NB4 (cell line): ENCODE results near the gene TMEM200C.

Experiments
- MAX ChIP-seq: IDR thresholded peaks from 2 replicates; pipeline ENCODE4 v1.6.1; 2011; ENCODE audit warnings: low read depth, low read length
- POLR2A ChIP-seq: IDR thresholded peaks from 2 replicates; pipeline ENCODE4 v1.6.1; 2011; ENCODE audit warnings: mild to moderate bottlenecking; ENCODE audit not compliant: insufficient read length; ENCODE audit errors: extremely low read depth
- TF ChIP-seq, protein P1 (sequence below): IDR thresholded peaks from one replicate; pipeline ENCODE4 v1.5.1; 2012; ENCODE audit warnings: low read depth, low read length

- no peak for TF ChIP-seq MAX
- TF ChIP-seq, protein P1, sequence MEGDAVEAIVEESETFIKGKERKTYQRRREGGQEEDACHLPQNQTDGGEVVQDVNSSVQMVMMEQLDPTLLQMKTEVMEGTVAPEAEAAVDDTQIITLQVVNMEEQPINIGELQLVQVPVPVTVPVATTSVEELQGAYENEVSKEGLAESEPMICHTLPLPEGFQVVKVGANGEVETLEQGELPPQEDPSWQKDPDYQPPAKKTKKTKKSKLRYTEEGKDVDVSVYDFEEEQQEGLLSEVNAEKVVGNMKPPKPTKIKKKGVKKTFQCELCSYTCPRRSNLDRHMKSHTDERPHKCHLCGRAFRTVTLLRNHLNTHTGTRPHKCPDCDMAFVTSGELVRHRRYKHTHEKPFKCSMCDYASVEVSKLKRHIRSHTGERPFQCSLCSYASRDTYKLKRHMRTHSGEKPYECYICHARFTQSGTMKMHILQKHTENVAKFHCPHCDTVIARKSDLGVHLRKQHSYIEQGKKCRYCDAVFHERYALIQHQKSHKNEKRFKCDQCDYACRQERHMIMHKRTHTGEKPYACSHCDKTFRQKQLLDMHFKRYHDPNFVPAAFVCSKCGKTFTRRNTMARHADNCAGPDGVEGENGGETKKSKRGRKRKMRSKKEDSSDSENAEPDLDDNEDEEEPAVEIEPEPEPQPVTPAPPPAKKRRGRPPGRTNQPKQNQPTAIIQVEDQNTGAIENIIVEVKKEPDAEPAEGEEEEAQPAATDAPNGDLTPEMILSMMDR, result no peak
- no peak for TF ChIP-seq POLR2A
These were observed 1.2 kb downstream of the TMEM200C start for GRCh38 chr18:5893956-5894610.
